GM12878 (cell line): Measurements from ENCODE around the gene PCED1A. TPM values are rescaled to one million over a fixed set of nuclear protein-coding genes. Genes with fewer than 3 reads are reported as not detected.

Experiments used
- ATAC-seq: fragments of 200-7000 bp; cut with Tn5 transposase; 3 replicates; pipeline ENCODE4 v1.9.1; 2020; ENCODE audit warnings: mild to moderate bottlenecking, moderate library complexity
- BruUV-seq: library from RNA; stranded (reverse); fragments of 400-500 nt; replicated peaks from 2 replicates; lab custom pipeline; 2021; lab: Mats Ljungman, UMichigan
- CTCF ChIA-PET: fragments of 300-600 bp; sonication (Branson Sonifier 250); formaldehyde crosslinking; extraction: SDS; loops from one replicate; lab custom pipeline; 2021; ENCODE audit warnings: inconsistent platforms; lab: Yijun Ruan, JAX
- POLR2A ChIA-PET: fragments of 350-600 bp; formaldehyde crosslinking; extraction: SDS; loops from one replicate; lab custom pipeline; 2021; ENCODE audit warnings: inconsistent platforms; lab: Charles Lee
- RAD21 ChIA-PET: fragments of 300-600 bp; sonication (Branson Sonifier 250); formaldehyde crosslinking; loops from one replicate; lab custom pipeline; 2023; ENCODE audit warnings: antibody characterized with exemption; ENCODE audit not compliant: unreplicated experiment; lab: Charles Lee
- SMC1A ChIA-PET: fragments of 300-600 bp; sonication (Branson Sonifier 250); formaldehyde crosslinking; loops from one replicate; lab custom pipeline; 2023; ENCODE audit not compliant: unreplicated experiment, uncharacterized antibody; lab: Charles Lee
- DNase-seq: peaks from one replicate; pipeline ENCODE4 v3.0.0-alpha.2; 2011; ENCODE audit warnings: low read depth, low spot score
- FAIRE-seq: peaks from 3 replicates; lab custom pipeline; 2011; peaks lifted over from hg19 to GRCh38; lab: Jason Lieb, UNC
- H2AFZ ChIP-seq: 2 replicates; pipeline ENCODE4 v1.6.0; 2011; ENCODE audit warnings: low read depth, low read length, control low read depth; ENCODE audit not compliant: control insufficient read depth
- H3K27ac ChIP-seq: 2 replicates; pipeline ENCODE4 v1.5.1; 2011; ENCODE audit warnings: control low read depth; ENCODE audit not compliant: control insufficient read depth, insufficient read depth
- H3K27me3 ChIP-seq, 2 experiments: replicated peaks in 1 of 2; 2 replicates each; pipeline versions ENCODE4 v1.6.0 to v1.6.1; 2011; ENCODE audit warnings: low read length in 1 of 2; ENCODE audit not compliant: control insufficient read depth in 2 of 2, insufficient read depth in 2 of 2
- H3K36me3 ChIP-seq, 2 experiments: 2 replicates each; pipeline ENCODE4 v1.5.1; 2011; ENCODE audit warnings: low read length in 1 of 2; ENCODE audit not compliant: control insufficient read depth in 2 of 2, insufficient read depth in 2 of 2
- H3K4me1 ChIP-seq: 2 replicates; pipeline ENCODE4 v1.6.1; 2011; ENCODE audit warnings: mild to moderate bottlenecking, low read length, moderate library complexity, mixed read lengths; ENCODE audit not compliant: control insufficient read depth, insufficient read depth
- H3K4me2 ChIP-seq: 2 replicates; pipeline ENCODE4 v1.6.0; 2011; ENCODE audit warnings: control low read depth; ENCODE audit not compliant: control insufficient read depth, insufficient read depth
- H3K4me3 ChIP-seq: fragments of 200-600 bp; sonication (generic); 2 replicates; pipeline ENCODE4 v1.5.1; 2016
- H3K79me2 ChIP-seq: 2 replicates; pipeline ENCODE4 v1.6.0; 2011; ENCODE audit warnings: low read length; ENCODE audit not compliant: control insufficient read depth, insufficient read depth
- H3K9ac ChIP-seq: 2 replicates; pipeline ENCODE4 v1.8.0; 2011; ENCODE audit warnings: low read length, control low read depth, mixed read lengths; ENCODE audit not compliant: control insufficient read depth, insufficient read depth
- H3K9me3 ChIP-seq: replicated peaks from 3 replicates; pipeline ENCODE4 v1.5.1; 2011; ENCODE audit warnings: mild to moderate bottlenecking, low read length; ENCODE audit not compliant: control insufficient read depth, insufficient read depth
- H4K20me1 ChIP-seq: 2 replicates; pipeline ENCODE4 v1.6.0; 2011; ENCODE audit not compliant: control insufficient read depth, insufficient read depth
- BCL3 ChIP-seq: IDR thresholded peaks from 2 replicates; pipeline ENCODE4 v1.6.1; 2011; ENCODE audit warnings: borderline replicate concordance, low read depth, mild to moderate bottlenecking, moderate library complexity, low read length; ENCODE audit not compliant: insufficient read depth, poor library complexity, severe bottlenecking
- E2F4 ChIP-seq: IDR thresholded peaks from 2 replicates; pipeline ENCODE4 v1.6.1; 2012; ENCODE audit warnings: low read depth, low read length, improper control_type of control experiment
- EZH2 ChIP-seq: IDR thresholded peaks from 2 replicates; pipeline ENCODE4 v1.6.1; 2012; ENCODE audit warnings: low read depth, mild to moderate bottlenecking, control low read depth, inconsistent platforms, low read length, borderline replicate concordance; ENCODE audit not compliant: control insufficient read depth
- IRF5 ChIP-seq: fragments of 450-650 bp; IDR thresholded peaks from 2 replicates; pipeline ENCODE4 v1.6.1; 2017; ENCODE audit warnings: borderline replicate concordance
- JUNB ChIP-seq: IDR thresholded peaks from 2 replicates; pipeline ENCODE4 v1.6.1; 2016; ENCODE audit warnings: antibody characterized with exemption, mild to moderate bottlenecking
- JUND ChIP-seq: IDR thresholded peaks from 2 replicates; pipeline ENCODE4 v1.6.1; 2012; ENCODE audit warnings: low read depth, mild to moderate bottlenecking, low read length, improper control_type of control experiment, moderate library complexity
- MAX ChIP-seq: IDR thresholded peaks from 2 replicates; pipeline ENCODE4 v1.6.1; 2012; ENCODE audit warnings: low read depth, low read length, improper control_type of control experiment
- MEF2B ChIP-seq: fragments of 450-650 bp; IDR thresholded peaks from 2 replicates; pipeline ENCODE4 v1.6.1; 2018; ENCODE audit warnings: mild to moderate bottlenecking, moderate library complexity; ENCODE audit not compliant: partially characterized antibody, poor library complexity, severe bottlenecking
- NFIC ChIP-seq: IDR thresholded peaks from 2 replicates; pipeline ENCODE4 v1.6.1; 2012; ENCODE audit warnings: low read depth, mild to moderate bottlenecking, inconsistent platforms, low read length, moderate library complexity
- NFXL1 ChIP-seq: fragments of 450-650 bp; IDR thresholded peaks from 2 replicates; pipeline ENCODE4 v1.6.1; 2017; ENCODE audit warnings: antibody characterized with exemption, mild to moderate bottlenecking, borderline replicate concordance
- NFYB ChIP-seq: IDR thresholded peaks from 2 replicates; pipeline ENCODE4 v1.6.1; 2011; ENCODE audit warnings: low read depth, mild to moderate bottlenecking, low read length, improper control_type of control experiment, moderate library complexity; ENCODE audit not compliant: insufficient read depth
- PML ChIP-seq: IDR thresholded peaks from 2 replicates; pipeline ENCODE4 v1.6.1; 2012; ENCODE audit warnings: low read length, inconsistent platforms
- STAT3 ChIP-seq: IDR thresholded peaks from 2 replicates; pipeline ENCODE4 v1.6.1; 2011; ENCODE audit warnings: low read depth, low read length, improper control_type of control experiment
- SUZ12 ChIP-seq: fragments of 200-600 bp; sonication (generic); IDR thresholded peaks from one replicate; pipeline ENCODE4 v1.6.1; 2018; ENCODE audit warnings: antibody characterized with exemption, mild to moderate bottlenecking; ENCODE audit not compliant: unreplicated experiment
- WGBS: methylation state at CpG from one replicate; pipeline ENCODE4 v1.1.6; 2016; ENCODE audit warnings: low lambda C conversion rate; ENCODE audit not compliant: insufficient replicate concordance, insufficient coverage; ENCODE audit errors: missing lambda C conversion rate; 5-methylcytosine and 5-hydroxymethylcytosine counted together
- in situ Hi-C: fragments of 300-500 bp; cut with MboI; formaldehyde crosslinking; loops from 9 replicates; pipeline ENCODE4 v1.14.3; 2018; ENCODE audit warnings: mixed read lengths
- intact Hi-C: fragments of 100-400 bp; cut with micrococcal nuclease; formaldehyde crosslinking; loops from one replicate; pipeline ENCODE4 v1.14.2; 2022; ENCODE audit not compliant: unreplicated experiment
- polyA plus RNA-seq, 11 experiments: library from polyadenylated mRNA; depleted of rRNA in 4 of 11; unstranded in 6 of 11; stranded (reverse) in 5 of 11; fragments of >200 nt; fragmentation: Nextera tagmentation in 4 of 11; fragmentation: Illumina TruSeq in 1 of 11; extraction: Ambion mirVana in 4 of 11; extraction: Trizol in 1 of 11; gene quantifications; 1 replicate in 1 of 11; 2 replicates in 10 of 11; pipeline versions ENCODE4 v1.2.1 to v1.2.3, GENCODE V29; 2011 to 2016; ENCODE audit warnings: inconsistent platforms in 2 of 11, missing spikeins in 2 of 11, low read depth in 1 of 11
- total RNA-seq, 4 experiments: library from RNA; depleted of rRNA in 3 of 4; stranded (reverse); fragments of >200 nt in 3 of 4; fragmentation: Illumina TruSeq in 1 of 4; extraction: Trizol in 1 of 4; gene quantifications; 2 replicates each; pipeline versions ENCODE4 v1.2.1 to v1.2.3, GENCODE V29; 2013 to 2021

PCED1A gene
- total and polyA plus RNA-seq, 10 of the 15 experiments (the other 5 are each of a cell fraction or from before 2014, with no cell fraction given) = 4.5 to 30.9 (median 12.0) TPM

- ATAC-seq (no peak), DNase-seq (no peak), FAIRE-seq (no peak)
- intact Hi-C loops (no loop called here), in situ Hi-C loops (no loop called here)
- no peak overlapping the region for H3K27ac ChIP-seq
- no peak overlapping the region for H3K4me3 ChIP-seq
- H2AFZ ChIP-seq = no peak overlapping the region
- BruUV-seq = no TSS peak
- ChIA-PET RAD21 (no interaction called here), SMC1A (no interaction called here), POLR2A (no interaction called here), CTCF (no interaction called here)
- no peaks in the 10 kb centered on the region for H3K9me3 ChIP-seq
- H3K4me2 ChIP-seq = no peak overlapping the region
- H3K9ac ChIP-seq = no peak overlapping the region
- H3K27me3 ChIP-seq = peaks cover 11 to 18% of the 10 kb centered on the region in 2 experiments
- WGBS = 65% methylated on average over 8 of the region's 9 CpGs
- TF ChIP-seq SUZ12 = no peak
- TF ChIP-seq JUNB = no peak
- TF ChIP-seq NFIC = no peak
- no peak for TF ChIP-seq PML
- no peak for TF ChIP-seq MAX
- TF ChIP-seq BCL3 = no peak
- no peak for TF ChIP-seq E2F4
- no peak for TF ChIP-seq NFYB
- TF ChIP-seq EZH2 = no peak
- TF ChIP-seq NFXL1 = no peak
- TF ChIP-seq JUND = no peak
- no peak for TF ChIP-seq IRF5
- TF ChIP-seq MEF2B = no peak
- no peak for TF ChIP-seq STAT3
- no peaks in the 10 kb centered on the region for H3K4me1 ChIP-seq
- no peaks in the 10 kb centered on the region for H3K36me3 ChIP-seq
- H3K79me2 ChIP-seq = no peaks in the 10 kb centered on the region
- no peaks in the 10 kb centered on the region for H4K20me1 ChIP-seq
These were observed 41.2 kb downstream of the PCED1A start for GRCh38 chr20:2799271-2799670.
